ENCODE measurements around the gene TMEM18.

DNA sequence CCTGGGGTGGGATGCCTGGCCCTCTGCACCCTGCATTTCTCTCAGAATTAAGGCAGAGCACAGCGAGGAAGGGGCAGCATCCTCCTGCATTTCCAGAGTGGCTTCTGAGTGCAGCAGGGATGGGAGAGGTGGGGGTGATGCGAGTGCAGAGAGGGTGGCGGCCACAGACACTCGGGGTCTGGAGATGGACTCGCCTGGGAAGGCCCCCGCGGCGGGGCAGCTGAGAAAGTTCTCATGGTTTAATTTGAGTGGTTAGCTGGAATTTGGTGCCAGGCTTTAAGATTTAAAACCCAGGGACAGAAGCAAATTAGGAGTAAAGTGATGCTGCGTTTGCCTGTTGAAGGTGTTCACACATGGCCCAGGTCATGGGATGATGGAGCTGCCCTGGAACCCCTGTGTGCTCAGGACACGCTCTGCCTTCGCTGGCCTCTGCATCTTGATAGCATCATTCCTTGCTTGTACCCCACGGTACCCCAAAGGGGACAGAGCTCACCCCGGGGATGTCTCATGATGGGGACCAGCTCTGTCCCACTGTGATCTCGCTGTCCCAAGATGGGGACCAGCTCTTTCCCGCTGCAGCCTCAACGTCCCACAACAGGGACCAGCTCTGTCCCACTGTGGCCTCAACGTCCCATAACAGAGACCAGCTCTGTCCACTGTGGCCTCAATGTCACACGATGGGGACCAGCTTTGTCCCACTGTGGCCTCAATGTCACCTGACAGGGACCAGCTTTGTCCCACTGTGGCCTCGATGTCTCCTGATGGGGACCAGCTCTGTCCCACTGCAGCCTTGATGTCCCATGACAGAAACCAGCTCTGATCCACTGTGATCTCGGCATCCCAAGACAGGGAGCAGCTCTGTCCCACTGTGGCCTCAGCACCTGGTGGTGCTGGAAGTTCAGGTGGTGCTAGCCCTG lies 27.5 kb downstream of the TMEM18 start:
- no peak for TF ChIP-seq TAF1 (IDR thresholded peaks at IDR 0.05; ENCODE audit: low read depth, low read length)
- TF ChIP-seq POLR2AphosphoS5 (IDR thresholded peaks at IDR 0.05; ENCODE audit: low read depth, low read length), result no peak
- no peak for TF ChIP-seq POLR2A (IDR thresholded peaks at IDR 0.05; ENCODE audit: low read depth, low read length)
